Panc1 (cell line): ENCODE data around the gene USP3. TPM values are rescaled to one million over a fixed set of nuclear protein-coding genes. Genes with fewer than 3 reads are reported as not detected.

Experiments used
- ATAC-seq: fragments of 200-7000 bp; cut with Tn5 transposase; 2 replicates; pipeline ENCODE4 v1.9.1; 2020; ENCODE audit warnings: mild to moderate bottlenecking, moderate library complexity
- BruUV-seq: library from RNA; stranded (reverse); fragments of 400-500 nt; replicated peaks from 2 replicates; lab custom pipeline; 2021; lab: Mats Ljungman, UMichigan
- CTCF ChIA-PET: fragments of 300-600 bp; sonication (Branson Sonifier 250); formaldehyde crosslinking; loops from one replicate; lab custom pipeline; 2022; ENCODE audit warnings: antibody characterized with exemption; lab: Charles Lee
- POLR2A ChIA-PET: fragments of 300-600 bp; sonication (Branson Sonifier 250); formaldehyde crosslinking; loops from one replicate; lab custom pipeline; 2022; ENCODE audit warnings: antibody characterized with exemption; lab: Charles Lee
- DNase-seq: peaks from one replicate; pipeline ENCODE4 v3.0.0-alpha.2; 2010; ENCODE audit warnings: low read depth, low spot score
- H3K27ac ChIP-seq: 2 replicates; pipeline ENCODE4 v1.5.1; 2011; ENCODE audit warnings: mild to moderate bottlenecking, low read length, inconsistent platforms
- H3K27me3 ChIP-seq: fragments of 200-500 bp; sonication (Bioruptor generic); 2 replicates; pipeline ENCODE4 v1.6.0; 2014; ENCODE audit warnings: low read length, inconsistent platforms; ENCODE audit not compliant: control insufficient read depth, insufficient read depth
- H3K36me3 ChIP-seq: fragments of 200-500 bp; sonication (Bioruptor generic); 2 replicates; pipeline ENCODE4 v1.5.1; 2014; ENCODE audit warnings: inconsistent platforms, mild to moderate bottlenecking, low read length, moderate library complexity; ENCODE audit not compliant: control insufficient read depth, insufficient read depth
- H3K4me1 ChIP-seq: 2 replicates; pipeline ENCODE4 v1.5.1; 2011; ENCODE audit warnings: inconsistent platforms, mild to moderate bottlenecking, low read length, moderate library complexity; ENCODE audit not compliant: control insufficient read depth, insufficient read depth
- H3K4me3 ChIP-seq, 2 experiments: 2 replicates each; pipeline ENCODE4 v1.5.1; 2011 to 2012; ENCODE audit warnings: low read depth in 2 of 2, low read length in 2 of 2, mild to moderate bottlenecking in 2 of 2, inconsistent platforms in 1 of 2, moderate library complexity in 1 of 2
- H3K9me3 ChIP-seq: fragments of 200-500 bp; sonication (Bioruptor generic); 2 replicates; pipeline ENCODE4 v1.5.1; 2014; ENCODE audit warnings: low read depth, mild to moderate bottlenecking, inconsistent platforms, low read length, moderate library complexity; ENCODE audit not compliant: control insufficient read depth, insufficient read depth
- CTCF ChIP-seq: fragments of 450-650 bp; IDR thresholded peaks from 2 replicates; pipeline ENCODE4 v1.5.1; 2017; ENCODE audit warnings: mild to moderate bottlenecking
- POLR2AphosphoS5 ChIP-seq: IDR thresholded peaks from 2 replicates; pipeline ENCODE4 v1.6.1; 2012; ENCODE audit warnings: mild to moderate bottlenecking, low read depth, low read length, moderate library complexity
- REST ChIP-seq, 2 experiments: IDR thresholded peaks; 2 replicates each; pipeline ENCODE4 v1.6.1; 2011 to 2012; ENCODE audit warnings: low read depth in 2 of 2, control low read depth in 1 of 2, low read length in 1 of 2, mild to moderate bottlenecking in 1 of 2, moderate library complexity in 1 of 2; ENCODE audit not compliant: insufficient read depth in 1 of 2
- SIN3A ChIP-seq: IDR thresholded peaks from 2 replicates; pipeline ENCODE4 v1.6.1; 2012; ENCODE audit warnings: low read depth, mild to moderate bottlenecking, low read length, moderate library complexity, borderline replicate concordance; ENCODE audit not compliant: insufficient read depth
- TCF7L2 ChIP-seq: IDR thresholded peaks from 2 replicates; pipeline ENCODE4 v1.6.1; 2011; ENCODE audit warnings: mild to moderate bottlenecking, low read depth, low read length, inconsistent platforms
- in situ Hi-C: cut with HindIII; loops from 2 replicates; pipeline ENCODE4 v1.10.0; 2016; ENCODE audit warnings: low sequenced_read_pairs, low pct_unique_long_range_greater_than_20kb
- intact Hi-C: fragments of 100-400 bp; cut with micrococcal nuclease; formaldehyde crosslinking; loops from one replicate; pipeline ENCODE4 v1.10.0; 2022; ENCODE audit not compliant: unreplicated experiment
- total RNA-seq: library from RNA; stranded (reverse); gene quantifications from one replicate; pipeline ENCODE4 v1.2.1, GENCODE V29; 2021; ENCODE audit not compliant: unreplicated experiment

USP3 gene
- total RNA-seq, 1 experiment from 2014 or later = 51.4 TPM

- ChIA-PET CTCF (no interaction called here), POLR2A (no interaction called here)
- Histone ChIP-seq H3K27me3 (no peaks in the 10 kb centered on the region), H3K36me3 (no peaks in the 10 kb centered on the region), H3K27ac (peak overlapping the region; percentile 57; the same call in 1 of the 2 replicates), H3K4me3 (no peak overlapping the region), H3K9me3 (no peaks in the 10 kb centered on the region), H3K4me1 (peaks cover 70% of the 10 kb centered on the region)
- no TSS peak for BruUV-seq
- in situ Hi-C loops = no loop called here
- intact Hi-C loops = no loop called here
- ATAC-seq = peak; percentile 63; the same call in 1 of the 2 replicates
- no peak for TF ChIP-seq POLR2AphosphoS5
- DNase-seq = no peak
Observed at GRCh38 chr15:63517628-63518027, 13.2 kb downstream of the USP3 start.

- TF ChIP-seq SIN3A (no peak), TCF7L2 (no peak), POLR2AphosphoS5 (no peak)
- Histone ChIP-seq H3K36me3 (no peaks in the 10 kb centered on the region), H3K27me3 (no peaks in the 10 kb centered on the region), H3K4me3 (no peak overlapping the region), H3K4me1 (peaks cover 64% of the 10 kb centered on the region), H3K9me3 (no peaks in the 10 kb centered on the region), H3K27ac (no peak overlapping the region)
- ChIA-PET CTCF (interaction anchor here (0.6 to 0.7 kb wide), 2 partner anchors 115 to 413 kb away, joined by 3 read pairs; no protein-coding TSS in a partner anchor), POLR2A (interaction anchor here (0.6 to 0.7 kb wide), 2 partner anchors 13 to 1412 kb away, joined by 4 read pairs; no protein-coding TSS in a partner anchor)
- intact Hi-C loops (no loop called here), in situ Hi-C loops (no loop called here)
- BruUV-seq = no TSS peak
- DNase-seq (no peak), ATAC-seq (no peak)
Observed at GRCh38 chr15:63519041-63519440, 14.6 kb downstream of the USP3 start.

GRCh38 chr15:63519548-63520178 is 15.3 kb downstream of the USP3 start:
- no peaks in the 10 kb centered on the region for H3K27me3 ChIP-seq
- ATAC-seq = no peak
- POLR2A ChIA-PET = no interaction called here

More at GRCh38 chr15:63519548-63520178, 15.3 kb downstream of the USP3 start:
- Histone ChIP-seq H3K27ac (no peak overlapping the region), H3K36me3 (no peaks in the 10 kb centered on the region), H3K4me1 (peaks cover 58% of the 10 kb centered on the region), H3K9me3 (no peaks in the 10 kb centered on the region), H3K4me3 (no peak overlapping the region)
- CTCF ChIA-PET = no interaction called here
- intact Hi-C loops = no loop called here
- in situ Hi-C loops = no loop called here
- TF ChIP-seq CTCF (no peak), TCF7L2 (no peak), REST (IDR thresholded peaks at IDR 0.05; ENCODE audit: insufficient read depth in 1 of 2, low read depth in 2 of 2, low read length in 1 of 2) (no peak), POLR2AphosphoS5 (no peak), SIN3A (no peak)
- no peak for DNase-seq
- BruUV-seq = no TSS peak
